OCI-LY1 (cell line): ENCODE results near the gene BASP1.

Source experiments
- CTCF ChIP-seq: fragments of 200-600 bp; sonication (generic), shearing (Covaris generic); IDR thresholded peaks from 2 replicates; pipeline ENCODE4 v1.5.1; 2017; ENCODE audit warnings: mild to moderate bottlenecking, antibody characterized with exemption, low read length, moderate library complexity, mixed read lengths
- EZH2 ChIP-seq: fragments of 200-600 bp; sonication (generic), shearing (Covaris generic); IDR thresholded peaks from 2 replicates; pipeline ENCODE4 v1.8.0; 2017; ENCODE audit warnings: borderline replicate concordance, mixed run types, mild to moderate bottlenecking, antibody characterized with exemption, low read length, moderate library complexity, mixed read lengths

GRCh38 chr5:17189381-17190036, 27.9 kb upstream of the BASP1 start:
- peak; percentile 93 for TF ChIP-seq CTCF
- no peak for TF ChIP-seq EZH2
